HepG2 (cell line): ENCODE data around the gene PEAK1. TPM values are rescaled to one million over a fixed set of nuclear protein-coding genes. Genes with fewer than 3 reads are reported as not detected.

Source experiments
- ATAC-seq: fragments of 200-7000 bp; cut with Tn5 transposase; 3 replicates; pipeline ENCODE4 v1.9.1; 2020; ENCODE audit warnings: mild to moderate bottlenecking, moderate library complexity
- BruUV-seq: library from RNA; stranded (reverse); fragments of 400-500 nt; replicated peaks from 2 replicates; lab custom pipeline; 2021; lab: Mats Ljungman, UMichigan
- CTCF ChIA-PET: fragments of 300-600 bp; formaldehyde crosslinking; extraction: SDS; loops from one replicate; lab custom pipeline; 2021; ENCODE audit warnings: low total read pairs, inconsistent platforms, low intra/inter-chr PET ratio; lab: Yijun Ruan, JAX
- POLR2A ChIA-PET: fragments of 350-600 bp; sonication (Branson Sonifier 250); formaldehyde crosslinking; loops from one replicate; lab custom pipeline; 2020; ENCODE audit warnings: antibody characterized with exemption, inconsistent platforms; lab: Yijun Ruan, JAX
- DNase-seq: peaks from one replicate; pipeline ENCODE4 v3.0.0-alpha.2; 2015; ENCODE audit warnings: low spot score
- FAIRE-seq: peaks from 3 replicates; lab custom pipeline; 2011; peaks lifted over from hg19 to GRCh38; lab: Jason Lieb, UNC
- H2AFZ ChIP-seq: one replicate; pipeline ENCODE4 v1.6.1; 2011; ENCODE audit warnings: low read length, inconsistent platforms
- H3K27ac ChIP-seq: fragments of 300-600 bp; 3 replicates; pipeline ENCODE4 v1.8.0; 2011; ENCODE audit warnings: mixed run types, mild to moderate bottlenecking, mixed read lengths, low read length, inconsistent platforms; ENCODE audit not compliant: insufficient read depth; ENCODE audit errors: extremely low read length
- H3K27me3 ChIP-seq, 2 experiments: fragments of 200-600 bp in 1 of 2; 2 replicates in 1 of 2; 3 replicates in 1 of 2; pipeline versions ENCODE4 v1.6.0 to v1.8.0; 2011; ENCODE audit warnings: low read length in 2 of 2, mild to moderate bottlenecking in 2 of 2, moderate library complexity in 2 of 2, inconsistent platforms in 1 of 2; ENCODE audit not compliant: insufficient read depth in 2 of 2, control insufficient read depth in 1 of 2
- H3K36me3 ChIP-seq, 2 experiments: fragments of 200-600 bp in 1 of 2; replicated peaks in 1 of 2; 2 replicates in 1 of 2; 3 replicates in 1 of 2; pipeline versions ENCODE4 v1.5.1 to v1.8.0; 2011; ENCODE audit warnings: low read length in 2 of 2, inconsistent platforms in 1 of 2; ENCODE audit not compliant: insufficient read depth in 2 of 2, control insufficient read depth in 1 of 2
- H3K4me1 ChIP-seq: 2 replicates; pipeline ENCODE4 v1.5.1; 2012; ENCODE audit warnings: low read length, inconsistent platforms; ENCODE audit not compliant: insufficient read depth
- H3K4me2 ChIP-seq: 2 replicates; pipeline ENCODE4 v1.6.0; 2011; ENCODE audit warnings: low read depth, low read length, inconsistent platforms
- H3K4me3 ChIP-seq, 3 experiments: fragments of 200-600 bp in 1 of 3; sonication (generic), shearing (Covaris generic) in 1 of 3; replicated peaks in 1 of 3; 2 replicates each; pipeline ENCODE4 v1.5.1; 2011 to 2016; ENCODE audit warnings: low read length in 3 of 3, inconsistent platforms in 2 of 3, low read depth in 2 of 3, mild to moderate bottlenecking in 2 of 3, control low read depth in 1 of 3, mixed read lengths in 1 of 3; ENCODE audit not compliant: insufficient read depth in 1 of 3
- H3K79me2 ChIP-seq: one replicate; pipeline ENCODE4 v1.6.1; 2011; ENCODE audit warnings: low read length, inconsistent platforms; ENCODE audit not compliant: insufficient read depth
- H3K9ac ChIP-seq: 2 replicates; pipeline ENCODE4 v1.6.0; 2011; ENCODE audit warnings: mild to moderate bottlenecking, low read depth, low read length, inconsistent platforms; ENCODE audit not compliant: insufficient read depth
- H3K9me3 ChIP-seq: 2 replicates; pipeline ENCODE4 v1.5.1; 2012; ENCODE audit warnings: mild to moderate bottlenecking, low read length
- H4K20me1 ChIP-seq: 2 replicates; pipeline ENCODE4 v1.6.0; 2011; ENCODE audit warnings: inconsistent platforms, mild to moderate bottlenecking, low read length, moderate library complexity; ENCODE audit not compliant: insufficient read depth
- FOXC1 ChIP-seq: sonication (generic); formaldehyde crosslinking; IDR thresholded peaks from 2 replicates; pipeline ENCODE4 v1.8.0; 2022; ENCODE audit warnings: mild to moderate bottlenecking, missing genetic modification reagents, borderline replicate concordance
- KAT2B ChIP-seq: fragments of 150-350 bp; IDR thresholded peaks from 2 replicates; pipeline ENCODE4 v1.6.1; 2014; ENCODE audit warnings: low read depth, low read length, borderline replicate concordance
- MAX ChIP-seq: IDR thresholded peaks from 2 replicates; pipeline ENCODE4 v1.6.1; 2012; ENCODE audit warnings: inconsistent platforms
- MZF1 ChIP-seq: sonication (generic); formaldehyde crosslinking; IDR thresholded peaks from 2 replicates; pipeline ENCODE4 v1.8.1; 2023; ENCODE audit warnings: mild to moderate bottlenecking, missing genetic modification reagents, borderline replicate concordance
- NFE2 ChIP-seq: sonication (generic); formaldehyde crosslinking; IDR thresholded peaks from 2 replicates; pipeline ENCODE4 v1.4.0; 2020; ENCODE audit warnings: missing genetic modification reagents
- PBX2 ChIP-seq: IDR thresholded peaks from 2 replicates; pipeline ENCODE4 v1.6.1; 2016; ENCODE audit warnings: control low read depth
- TARDBP ChIP-seq: sonication (generic); formaldehyde crosslinking; IDR thresholded peaks from 2 replicates; pipeline ENCODE4 v1.8.0; 2022; ENCODE audit warnings: mild to moderate bottlenecking, missing genetic modification reagents
- TEAD3 ChIP-seq: optimal IDR thresholded peaks from 2 replicates; pipeline ENCODE3; 2016; ENCODE audit warnings: borderline replicate concordance
- TOE1 ChIP-seq: sonication (generic); formaldehyde crosslinking; IDR thresholded peaks from 2 replicates; pipeline ENCODE4 v1.4.0; 2020; ENCODE audit warnings: mild to moderate bottlenecking, missing genetic modification reagents
- YEATS4 ChIP-seq: sonication (generic); formaldehyde crosslinking; IDR thresholded peaks from 2 replicates; pipeline ENCODE4 v1.4.0; 2020; ENCODE audit warnings: missing genetic modification reagents, borderline replicate concordance
- ZNF121 ChIP-seq: sonication (generic); formaldehyde crosslinking; IDR thresholded peaks from 2 replicates; pipeline ENCODE4 v1.5.0; 2020; ENCODE audit warnings: mild to moderate bottlenecking, missing genetic modification reagents
- ZNF143 ChIP-seq: sonication (generic); formaldehyde crosslinking; IDR thresholded peaks from 2 replicates; pipeline ENCODE4 v1.4.0; 2020; ENCODE audit warnings: missing genetic modification reagents
- WGBS: methylation state at CpG from one replicate; pipeline ENCODE4 v1.1.6; 2017; ENCODE audit warnings: low lambda C conversion rate; 5-methylcytosine and 5-hydroxymethylcytosine counted together
- in situ Hi-C: cut with HindIII; loops from 2 replicates; pipeline ENCODE4 v1.10.0; 2017; ENCODE audit warnings: low pct_unique_long_range_greater_than_20kb; ENCODE audit not compliant: extremely low pct_ligation_motif_present
- intact Hi-C: fragments of 100-400 bp; cut with micrococcal nuclease; formaldehyde crosslinking; loops from one replicate; pipeline ENCODE4 v1.10.0; 2022; ENCODE audit not compliant: unreplicated experiment
- polyA plus RNA-seq, 8 experiments: library from polyadenylated mRNA; depleted of rRNA in 3 of 8; stranded (reverse) in 7 of 8; unstranded in 1 of 8; fragments of >200 nt; fragmentation: Illumina TruSeq in 4 of 8; extraction: Trizol in 4 of 8; gene quantifications; 2 replicates each; pipeline versions ENCODE4 v1.2.1 to v1.2.3, GENCODE V29; 2011 to 2016; ENCODE audit warnings: low read depth in 4 of 8, missing spikeins in 1 of 8, mixed read lengths in 1 of 8; ENCODE audit not compliant: insufficient read depth in 1 of 8
- total RNA-seq, 5 experiments: library from RNA; depleted of rRNA; stranded (reverse); fragments of >200 nt; fragmentation: Illumina TruSeq; extraction: Trizol; gene quantifications; 2 replicates each; pipeline ENCODE4 v1.2.3, GENCODE V29; 2016; ENCODE audit warnings: low read depth in 1 of 5

Gene PEAK1
- total and polyA plus RNA-seq, 2 of the 13 experiments (the other 11 are each of a cell fraction or from before 2014, with no cell fraction given): 6.0 to 6.6 TPM

GRCh38 chr15:77192451-77192850 lies 227.5 kb downstream of the PEAK1 start:
- in situ Hi-C loops (no loop called here), intact Hi-C loops (no loop called here)
- H3K27ac ChIP-seq: no peak overlapping the region
- H3K9me3 ChIP-seq: no peaks in the 10 kb centered on the region
- FAIRE-seq (no peak), DNase-seq (no peak), ATAC-seq (no peak)
- TF ChIP-seq ZNF143 (CRISPR knock-in tag) (no peak), TOE1 (CRISPR knock-in tag) (no peak), TEAD3 (CRISPR knock-in tag) (no peak), MZF1 (CRISPR knock-in tag) (no peak), PBX2 (CRISPR knock-in tag) (no peak)
- H3K4me2 ChIP-seq: no peak overlapping the region
- BruUV-seq: no TSS peak
- H4K20me1 ChIP-seq: no peaks in the 10 kb centered on the region
- H3K27me3 ChIP-seq: no peaks in the 10 kb centered on the region
- H3K9ac ChIP-seq: no peak overlapping the region
- no peaks in the 10 kb centered on the region for H3K4me1 ChIP-seq
- WGBS: 100% methylated on average over 4 of the region's 4 CpGs
- no peaks in the 10 kb centered on the region for H3K79me2 ChIP-seq
- POLR2A ChIA-PET: no interaction called here
- CTCF ChIA-PET: no interaction called here
- H2AFZ ChIP-seq: no peak overlapping the region
- H3K4me3 ChIP-seq: no peak overlapping the region
- H3K36me3 ChIP-seq: no peaks in the 10 kb centered on the region

- no peak overlapping the region for H3K9ac ChIP-seq
- no peaks in the 10 kb centered on the region for H3K79me2 ChIP-seq
- ATAC-seq (no peak), FAIRE-seq (no peak)
- intact Hi-C loops: no loop called here
- H3K36me3 ChIP-seq: no peaks in the 10 kb centered on the region
- H2AFZ ChIP-seq: no peak overlapping the region
- no peaks in the 10 kb centered on the region for H3K27me3 ChIP-seq
- H3K27ac ChIP-seq: no peak overlapping the region
- H3K4me3 ChIP-seq: no peak overlapping the region
- TF ChIP-seq NFE2 (CRISPR knock-in tag): no peak
- TF ChIP-seq YEATS4 (CRISPR knock-in tag): no peak
- no peak for TF ChIP-seq ZNF121 (CRISPR knock-in tag)
- no peak for TF ChIP-seq FOXC1 (CRISPR knock-in tag)
- TF ChIP-seq MAX: no peak
- no peak for TF ChIP-seq KAT2B
- TF ChIP-seq TARDBP (CRISPR knock-in tag): no peak
- TF ChIP-seq, all 625 proteins: peak for 0
- Histone ChIP-seq H3K4me1 (peaks cover 8% of the 10 kb centered on the region), H3K9me3 (no peaks in the 10 kb centered on the region), H4K20me1 (no peaks in the 10 kb centered on the region), H3K4me2 (no peak overlapping the region)
- ChIA-PET POLR2A (no interaction called here), CTCF (no interaction called here)
- no peak for DNase-seq
- 69% methylated on average over 2 of the region's 2 CpGs for WGBS
- in situ Hi-C loops: no loop called here
- no TSS peak for BruUV-seq
Observed at GRCh38 chr15:77191230-77191834, 228.6 kb downstream of the PEAK1 start.
